GM19099 (cell line): Measurements from ENCODE around the gene SRPRA.

Experiments
- POLR2A ChIP-seq: IDR thresholded peaks from 3 replicates; pipeline ENCODE4 v1.6.1; 2011; ENCODE audit warnings: low read depth; ENCODE audit not compliant: insufficient read length; ENCODE audit errors: extremely low read depth

The SRPRA gene

GRCh38 chr11:126262216-126262615 lies 6.5 kb downstream of the SRPRA start:
- no peak for TF ChIP-seq POLR2A

GRCh38 chr11:126257764-126258163 lies 10.9 kb downstream of the SRPRA start:
- no peak for TF ChIP-seq POLR2A

GRCh38 chr11:126257144-126257543 lies 11.6 kb downstream of the SRPRA start:
- TF ChIP-seq POLR2A, result no peak

GRCh38 chr11:126256216-126256615 lies 12.5 kb downstream of the SRPRA start:
- no peak for TF ChIP-seq POLR2A

- no peak for TF ChIP-seq POLR2A
Measured at GRCh38 chr11:126254819-126255218, 13.9 kb downstream of the SRPRA start.

GRCh38 chr11:126253265-126253664 lies 15.4 kb downstream of the SRPRA start:
- no peak for TF ChIP-seq POLR2A

- TF ChIP-seq POLR2A, result no peak
Measured at GRCh38 chr11:126246636-126247035, 22.1 kb downstream of the SRPRA start.

- no peak for TF ChIP-seq POLR2A
Measured at GRCh38 chr11:126233391-126233790, 35.3 kb downstream of the SRPRA start.

GRCh38 chr11:126232683-126233082 lies 36.0 kb downstream of the SRPRA start:
- TF ChIP-seq POLR2A, result no peak

GRCh38 chr11:126231725-126232459 lies 36.8 kb downstream of the SRPRA start:
- TF ChIP-seq POLR2A, result no peak

GRCh38 chr11:126229858-126230540 lies 38.7 kb downstream of the SRPRA start:
- TF ChIP-seq POLR2A, result no peak

GRCh38 chr11:126226334-126227084 lies 42.2 kb downstream of the SRPRA start:
- no peak for TF ChIP-seq POLR2A

GRCh38 chr11:126225295-126225665 lies 43.4 kb downstream of the SRPRA start:
- no peak for TF ChIP-seq POLR2A

- TF ChIP-seq POLR2A, result no peak
Measured at GRCh38 chr11:126224647-126225294, 43.9 kb downstream of the SRPRA start.

- TF ChIP-seq POLR2A, result no peak
Measured at GRCh38 chr11:126219547-126219946, 49.1 kb downstream of the SRPRA start.
